COLO668 (cell line): Measurements from ENCODE around the gene GXYLT2.
"Not testable (repeated sequence)": the region's sequence is repeated elsewhere in the genome, so short reads cannot be mapped to it uniquely, and the experiment has no call there.

ENCODE experiments used
- DNase-seq: peaks from one replicate; lab custom pipeline; 2025; ENCODE audit not compliant: unreplicated experiment; lab: John Stamatoyannopoulos, UW

Gene GXYLT2

DNA sequence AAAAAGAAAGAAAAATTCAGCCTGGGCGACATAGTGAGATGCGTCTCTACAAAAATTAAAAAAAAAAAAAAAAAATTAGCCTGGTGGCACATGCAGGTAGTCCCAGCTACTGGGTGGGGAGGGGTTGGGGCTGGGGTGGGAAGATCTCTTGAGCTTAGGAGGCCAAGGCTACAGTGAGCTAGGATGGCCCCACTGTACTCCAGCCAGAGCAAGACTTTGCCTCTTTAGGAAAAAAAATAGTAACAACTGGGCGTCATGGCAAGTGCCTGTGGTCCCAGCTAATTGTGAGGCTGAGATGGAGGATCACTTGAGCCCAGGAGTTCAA, 84.8 kb downstream of the GXYLT2 start:
- no peak for DNase-seq

DNA sequence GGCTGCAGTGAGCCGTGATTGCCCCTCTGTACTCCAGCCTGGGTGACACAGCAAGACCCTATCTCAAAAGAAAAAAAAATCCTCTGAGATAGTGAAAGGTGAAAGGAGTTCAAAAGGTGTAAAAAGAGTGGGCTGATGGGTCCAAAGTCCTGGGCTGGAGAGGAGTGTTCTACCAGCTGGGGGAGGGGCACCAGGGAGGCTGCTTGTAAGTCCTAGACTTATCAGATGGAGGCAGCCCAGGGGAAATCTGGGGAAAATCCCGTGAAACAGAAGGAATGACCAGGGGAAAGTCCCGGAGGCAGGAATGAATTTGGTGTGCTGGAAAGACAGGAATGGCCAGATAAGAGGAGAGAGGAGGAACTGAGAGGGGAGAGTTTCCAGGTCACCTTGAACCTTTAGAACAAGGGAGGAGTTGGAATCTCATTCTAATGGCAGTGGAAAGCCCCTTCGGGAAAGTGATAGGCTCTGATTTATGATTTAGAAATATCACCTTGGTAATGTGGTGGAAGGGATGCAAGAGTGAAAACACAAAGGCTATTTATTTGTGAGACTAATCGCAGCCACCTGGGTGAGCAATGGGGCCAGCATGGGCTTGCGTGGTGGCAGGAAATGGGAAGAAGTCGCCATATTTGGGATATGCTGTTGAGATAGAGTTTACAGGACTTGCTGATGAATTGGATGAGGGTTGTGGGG, 85.3 kb downstream of the GXYLT2 start:
- DNase-seq: no peak

DNA sequence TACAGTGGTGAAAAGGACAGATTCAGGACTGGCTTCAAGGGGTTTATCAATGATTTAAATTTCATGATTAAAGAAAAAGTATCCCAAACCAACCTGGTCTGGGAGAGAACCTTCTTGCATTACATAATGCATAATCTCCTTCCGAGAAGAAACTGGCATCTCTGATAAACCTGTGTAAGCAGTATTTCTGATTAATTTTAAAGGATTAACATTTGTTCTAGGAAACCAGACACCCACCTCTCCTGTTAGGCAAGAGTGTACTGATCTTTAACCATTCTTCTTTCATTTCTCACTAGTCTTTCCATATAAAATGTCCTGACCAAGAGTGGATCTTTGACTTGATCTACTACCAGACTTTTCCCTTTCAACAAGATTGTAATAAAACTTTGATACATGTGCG, 85.9 kb downstream of the GXYLT2 start:
- no peak for DNase-seq

DNA sequence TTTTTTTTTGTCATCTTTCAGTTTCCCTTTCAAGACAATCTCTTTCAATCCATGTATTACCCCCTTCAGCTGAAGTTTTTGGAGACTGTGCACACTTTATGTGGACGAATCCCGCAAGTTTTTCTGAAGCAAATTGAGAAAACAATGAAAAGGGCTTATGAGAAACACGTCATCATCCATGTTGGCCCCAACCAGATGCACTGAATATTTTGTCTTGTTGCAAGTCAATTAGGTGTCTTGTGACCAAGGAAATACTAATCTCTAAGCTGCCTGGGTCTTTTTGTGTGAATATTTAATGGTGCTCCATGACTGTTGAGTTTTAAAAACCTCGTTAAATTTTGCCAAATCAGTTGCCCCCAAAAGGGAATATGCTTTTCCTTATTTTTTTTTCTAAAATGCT, 87.1 kb downstream of the GXYLT2 start:
- DNase-seq: no peak

DNA sequence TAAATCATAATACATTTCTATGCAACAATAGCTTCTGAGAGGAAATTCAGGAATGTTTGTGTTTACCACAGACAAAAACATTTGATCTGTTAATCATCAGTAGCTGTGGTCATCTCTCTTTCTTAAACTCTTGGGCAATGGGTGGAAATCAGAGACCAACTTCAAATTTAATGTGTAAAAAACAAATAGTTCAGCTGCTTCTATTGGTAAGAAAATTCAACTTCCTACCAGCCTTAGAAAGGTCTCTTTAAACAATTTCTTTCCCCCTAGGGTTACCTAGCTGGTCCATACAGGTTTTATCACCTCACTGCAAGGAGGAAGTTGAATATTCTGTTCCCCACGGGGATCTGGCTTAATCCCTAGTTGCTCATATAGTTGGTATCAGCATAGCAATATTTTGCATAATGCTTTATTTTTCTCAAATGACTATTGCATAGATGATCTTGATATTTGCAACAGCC, 88.5 kb downstream of the GXYLT2 start:
- DNase-seq: no peak

DNA sequence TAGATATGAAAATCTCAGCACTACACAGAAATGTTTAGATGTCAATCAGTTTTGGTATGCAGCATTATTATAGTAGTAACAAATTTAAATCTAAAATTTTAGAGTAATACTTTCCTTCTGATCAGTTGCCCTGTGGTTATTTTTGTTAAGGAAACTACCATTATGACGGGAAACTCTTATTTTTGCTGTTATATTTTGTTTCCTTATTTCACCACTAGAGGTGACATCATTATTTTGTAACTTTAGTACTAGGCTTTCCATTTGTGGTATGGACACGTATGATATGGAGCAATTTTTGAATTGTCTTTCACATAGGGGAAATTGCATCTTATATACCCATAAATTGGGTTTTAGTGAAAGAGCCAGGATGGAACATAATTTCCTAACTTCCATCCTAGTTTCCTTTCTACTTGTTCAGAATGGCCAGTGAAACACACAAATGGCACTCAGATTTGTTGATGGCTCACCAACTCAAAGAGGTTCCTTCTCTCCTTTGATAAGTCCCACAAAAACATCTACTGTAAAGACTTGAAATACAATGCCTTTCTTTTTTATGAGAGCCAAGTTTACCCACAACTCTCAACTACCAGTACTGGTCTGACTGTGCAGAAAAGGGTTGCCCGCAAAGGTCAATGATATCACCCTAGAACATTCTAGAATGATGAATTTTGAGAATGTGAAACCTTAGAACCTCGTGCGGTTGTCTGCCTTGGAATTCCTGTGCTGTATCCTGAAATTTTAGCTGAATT, 89.4 kb downstream of the GXYLT2 start:
- DNase-seq: no peak

DNA sequence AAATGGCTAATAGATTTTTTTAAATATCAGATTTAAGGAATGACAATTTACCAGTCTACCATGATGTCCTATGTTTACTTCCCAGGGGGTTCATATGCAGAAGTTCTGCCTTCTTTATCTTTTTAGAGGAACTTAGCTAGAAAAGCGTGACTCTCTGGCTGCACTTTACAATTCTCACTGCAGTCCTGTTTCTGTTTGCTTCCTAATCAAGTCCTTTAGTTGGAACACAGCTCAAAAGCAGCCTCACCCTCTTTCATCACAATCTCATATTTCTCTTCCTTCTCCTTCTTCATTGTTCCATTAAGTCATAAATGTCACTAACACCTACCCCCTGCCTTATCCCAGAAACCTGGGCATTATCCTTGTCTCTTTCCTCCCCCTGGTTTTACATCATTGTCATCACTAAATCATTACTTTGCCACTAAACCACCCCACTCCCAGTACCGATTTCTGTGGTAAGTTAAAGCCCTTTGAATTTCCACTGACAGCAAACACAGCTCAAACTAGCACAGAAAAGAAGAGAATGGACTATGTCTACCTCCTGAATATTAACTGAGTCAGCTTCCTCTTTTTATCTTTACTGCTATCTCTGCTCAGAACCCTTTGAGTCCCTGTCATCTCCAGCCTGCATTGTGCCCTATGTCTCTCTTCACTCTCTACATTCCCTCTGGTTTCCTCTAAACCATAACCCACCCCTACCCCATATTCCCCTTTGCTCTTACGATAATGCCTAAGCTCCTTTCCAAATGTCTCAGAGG, 94.9 kb downstream of the GXYLT2 start:
- no peak for DNase-seq

DNA sequence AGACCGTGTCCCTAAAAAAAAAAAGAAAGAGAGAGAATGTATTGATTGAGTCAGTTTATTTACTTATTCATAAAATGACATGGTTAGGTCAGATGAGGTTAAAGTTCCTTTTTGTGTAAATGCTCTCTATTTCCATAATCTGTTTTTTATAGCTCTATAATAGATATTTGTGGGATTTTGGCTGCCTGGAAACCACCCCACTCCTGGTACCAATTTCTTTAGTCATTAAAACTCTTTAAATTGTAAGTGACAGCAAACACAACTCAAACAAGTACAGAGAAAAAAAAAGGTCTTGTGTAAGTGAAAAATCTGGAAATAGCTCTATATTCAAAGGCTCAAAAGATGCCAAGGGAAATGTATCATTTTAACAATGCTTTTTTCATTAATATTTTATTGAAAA, 97.7 kb downstream of the GXYLT2 start:
- DNase-seq: no peak

DNA sequence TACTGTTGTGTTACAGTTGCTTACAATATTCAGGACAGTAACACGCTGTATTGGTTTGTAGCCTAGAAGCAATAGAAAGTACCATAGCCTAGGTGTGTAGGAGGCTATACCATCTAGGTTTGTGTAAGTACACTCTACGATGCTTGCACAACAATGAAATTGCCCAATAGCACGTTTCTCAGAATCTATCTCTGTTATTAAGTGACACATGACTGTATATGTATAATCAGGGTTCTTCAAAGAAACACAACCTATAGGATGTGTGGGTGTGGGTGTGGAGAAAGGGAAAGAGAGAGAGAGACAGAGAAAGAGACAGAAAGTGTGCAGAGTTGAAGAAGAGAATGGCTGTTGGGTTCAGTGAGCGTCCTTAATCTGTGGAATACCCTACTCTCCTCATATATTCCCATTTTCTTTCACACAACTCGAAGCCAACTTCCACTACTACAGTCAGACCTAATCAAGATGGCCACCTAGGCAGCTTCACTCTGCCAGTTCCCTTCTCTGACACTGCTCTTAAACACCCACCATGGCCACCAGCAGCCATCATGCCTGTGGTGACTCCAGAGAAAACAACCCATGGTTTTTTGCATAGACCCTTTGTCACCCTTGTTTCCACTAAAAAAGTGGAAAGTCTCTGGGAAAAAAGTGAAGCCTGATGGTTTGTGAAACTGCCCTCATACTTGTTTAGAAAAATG, 103.0 kb downstream of the GXYLT2 start:
- no peak for DNase-seq

DNA sequence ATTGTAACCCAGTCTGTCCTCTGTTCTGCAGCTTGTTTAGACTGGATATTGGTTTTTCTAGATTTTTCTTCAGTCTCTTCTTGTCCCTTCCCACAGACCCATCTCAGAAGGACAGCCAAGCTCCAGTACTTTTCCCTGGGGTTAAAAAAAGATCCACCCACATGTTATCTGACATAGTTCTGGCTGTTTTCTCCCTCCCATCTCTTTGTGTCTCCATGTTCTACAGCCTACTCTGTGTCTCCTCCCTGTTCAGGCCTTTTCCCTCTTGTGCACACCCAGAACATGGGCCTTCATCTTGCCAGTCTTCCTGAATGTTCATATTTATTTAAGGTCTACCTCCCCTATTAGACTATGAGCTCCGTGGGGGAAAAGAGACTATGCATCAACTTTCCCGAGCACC, 103.7 kb downstream of the GXYLT2 start:
- DNase-seq: no peak

DNA sequence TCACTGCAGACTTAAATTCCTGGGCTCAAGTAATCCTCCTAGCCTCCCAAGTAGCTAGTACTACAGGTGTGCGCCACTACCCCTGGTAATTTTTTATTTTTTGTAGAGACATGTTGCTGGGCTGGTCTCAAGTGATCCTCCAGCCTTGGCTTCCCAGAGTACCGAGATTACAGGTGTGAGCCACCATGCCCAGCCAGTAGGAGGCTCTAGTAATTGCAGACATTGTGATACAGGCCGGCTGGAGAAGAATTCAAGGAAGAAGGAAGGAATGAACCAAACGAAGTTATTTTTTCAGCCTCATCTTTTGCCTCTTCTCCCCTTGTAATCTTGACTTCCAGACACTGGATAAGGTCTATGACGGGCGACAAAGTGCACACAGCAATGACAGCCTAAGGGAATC, 105.5 kb downstream of the GXYLT2 start:
- no peak for DNase-seq

DNA sequence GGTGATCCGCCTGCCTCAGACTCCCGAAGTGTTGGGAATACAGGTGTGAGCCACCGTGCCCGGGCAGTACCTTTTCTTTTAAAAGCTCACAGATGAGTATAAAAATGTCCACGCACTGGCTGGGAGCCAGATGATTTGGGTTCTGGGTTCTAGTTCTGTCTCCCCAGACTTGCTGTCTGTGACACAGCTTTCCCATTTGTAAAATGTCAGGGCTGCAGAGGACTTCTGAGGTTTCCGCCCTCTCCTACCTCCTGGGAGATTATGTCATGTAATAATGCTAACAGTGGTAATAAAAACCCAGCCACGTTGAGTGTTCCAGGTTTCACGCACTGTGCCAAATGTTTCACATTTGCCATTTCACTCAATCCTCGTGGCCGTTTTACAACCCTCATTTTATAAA, 107.5 kb downstream of the GXYLT2 start:
- DNase-seq: no peak

DNA sequence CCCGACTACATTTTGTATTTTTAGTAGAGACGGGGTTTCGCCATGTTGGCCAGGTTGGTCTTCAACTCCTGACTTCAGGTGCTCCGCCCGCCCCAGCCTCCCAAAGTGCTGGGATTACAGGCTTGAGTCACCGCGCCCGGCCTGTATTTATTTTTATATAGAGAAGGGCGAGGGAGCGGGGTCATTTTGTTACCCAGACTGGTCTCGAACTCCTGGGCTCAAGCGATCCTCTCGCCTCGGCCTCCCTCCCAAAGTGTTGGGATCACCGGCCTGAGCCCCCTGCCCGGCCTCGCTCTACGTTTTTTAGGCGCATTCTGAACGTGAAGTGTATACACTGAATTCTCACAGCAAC, 108.3 kb downstream of the GXYLT2 start:
- no peak for DNase-seq

DNA sequence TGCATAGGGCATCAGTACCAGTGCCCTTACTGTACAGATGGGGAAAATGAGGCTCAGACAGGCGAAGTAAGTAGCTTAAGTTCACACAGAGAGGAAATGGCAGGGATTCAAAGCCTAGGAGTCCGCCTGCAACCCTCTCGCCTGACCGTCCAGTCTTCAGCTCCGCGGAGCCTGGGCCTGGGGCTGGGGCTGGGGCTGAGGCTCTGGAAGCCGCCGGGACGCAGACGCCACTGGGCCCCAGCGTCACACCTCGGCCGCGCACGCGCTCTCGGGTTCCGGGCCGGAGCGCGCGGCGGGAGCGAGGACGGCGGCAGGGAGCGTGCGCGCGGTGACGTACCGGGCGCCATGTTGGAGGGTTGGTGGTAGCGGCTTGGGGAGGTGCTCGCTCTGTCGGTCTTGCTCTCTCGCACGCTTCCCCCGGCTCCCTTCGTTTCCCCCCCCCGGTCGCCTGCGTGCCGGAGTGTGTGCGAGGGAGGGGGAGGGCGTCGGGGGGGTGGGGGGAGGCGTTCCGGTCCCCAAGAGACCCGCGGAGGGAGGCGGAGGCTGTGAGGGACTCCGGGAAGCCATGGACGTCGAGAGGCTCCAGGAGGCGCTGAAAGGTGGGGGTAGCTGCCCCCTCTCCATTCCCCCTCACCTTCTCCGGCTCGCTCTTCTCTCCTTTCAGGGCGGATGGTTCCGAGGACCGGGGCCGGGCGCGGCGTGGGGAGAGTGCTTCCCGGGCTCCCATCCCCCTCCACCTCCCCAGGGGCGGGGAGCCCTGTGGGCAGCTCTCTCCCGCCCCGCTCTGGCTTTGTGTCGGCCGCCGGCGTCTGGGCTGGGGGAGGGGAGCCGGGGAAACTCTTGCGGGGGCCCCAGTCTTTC, 108.9 kb downstream of the GXYLT2 start, which contains the start of gene PPP4R2:
Gene PPP4R2 (plus strand): TSS at position 339 of the 861 bp plus-strand sequence. CDS start 227 bp downstream, at position 566.
- peak; percentile 91 for DNase-seq

DNA sequence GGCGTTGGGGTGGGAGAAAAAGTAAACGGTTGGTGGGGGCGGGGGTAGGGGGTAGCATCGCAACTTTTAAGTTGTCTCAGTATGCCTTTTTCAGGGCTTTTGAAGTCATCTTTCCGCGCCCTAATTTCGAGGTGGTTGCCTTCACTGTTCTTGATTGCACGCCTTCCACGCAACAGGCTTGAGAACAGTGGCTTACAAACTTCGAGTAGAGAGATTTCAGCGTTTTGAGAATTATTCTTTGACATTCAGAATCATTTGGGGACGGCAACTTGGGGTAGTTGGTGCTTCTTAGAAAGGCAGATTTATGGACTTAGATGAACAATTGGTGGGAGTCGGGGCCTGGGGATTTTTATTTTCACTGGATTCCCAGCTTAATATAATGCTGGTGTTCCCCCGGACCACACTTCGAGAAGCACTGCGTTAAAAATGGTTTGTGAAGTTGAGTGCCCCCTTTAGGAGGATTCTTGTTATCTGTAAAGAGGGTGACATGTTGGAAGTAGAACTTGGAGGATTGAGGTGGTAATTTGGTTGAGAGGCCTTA, 109.6 kb downstream of the GXYLT2 start:
- peak; percentile 3 for DNase-seq

DNA sequence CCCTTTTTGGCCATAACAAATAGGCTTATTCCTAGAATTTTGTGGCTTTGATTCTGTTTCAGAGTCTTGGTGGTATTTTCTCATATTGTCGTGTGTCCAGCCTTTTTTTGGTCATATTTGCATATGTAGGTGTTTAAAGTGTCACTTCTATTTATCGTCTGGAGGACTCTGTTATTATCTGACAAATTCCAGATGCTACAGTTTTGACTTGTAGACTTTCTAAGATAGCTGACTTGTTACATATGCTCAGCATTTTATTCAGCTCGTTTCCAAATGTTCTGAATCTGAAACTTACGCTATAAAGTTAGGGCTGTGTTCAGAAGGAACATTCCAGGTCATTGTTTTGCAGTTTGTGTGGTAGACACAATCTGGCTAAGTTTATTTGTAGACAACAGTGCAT, 110.6 kb downstream of the GXYLT2 start:
- no peak for DNase-seq

DNA sequence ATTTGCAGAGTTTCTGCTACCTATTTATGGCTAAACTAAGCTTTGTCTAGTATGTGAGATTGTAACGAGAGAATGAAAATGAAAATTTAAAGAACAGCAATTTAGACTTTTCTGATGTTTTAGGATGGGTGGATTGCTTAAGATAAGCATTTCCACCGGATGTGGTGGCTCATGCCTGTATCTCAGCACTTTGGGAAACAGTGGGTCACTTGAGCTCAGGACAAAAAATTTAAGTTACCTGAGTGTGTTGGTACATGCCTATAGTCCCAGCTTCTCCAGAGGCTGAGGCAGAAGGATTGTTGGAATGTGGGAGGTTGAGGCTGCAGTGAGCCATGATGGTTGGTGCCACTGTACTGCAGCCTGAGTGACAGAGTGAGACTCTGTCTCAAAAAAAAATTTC, 112.1 kb downstream of the GXYLT2 start:
- no peak for DNase-seq

DNA sequence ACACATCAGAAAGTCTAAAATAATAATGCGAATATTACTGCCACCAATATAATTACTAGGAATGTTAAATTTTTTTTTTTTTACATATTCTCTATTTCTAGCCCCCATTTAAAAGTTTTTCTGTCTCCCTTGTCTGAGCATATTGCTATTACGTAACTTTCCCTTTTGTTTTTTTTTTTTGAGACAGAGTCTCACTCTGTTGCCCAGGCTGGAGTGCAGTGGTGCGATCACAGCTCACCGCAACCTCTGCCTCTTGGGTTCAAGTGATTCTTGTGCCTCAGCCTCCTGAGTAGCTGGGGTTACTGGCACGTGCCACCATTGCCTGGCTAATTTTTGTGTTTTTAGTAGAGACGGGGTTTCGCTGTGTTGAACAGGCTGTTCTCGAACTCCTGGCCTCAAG, 115.2 kb downstream of the GXYLT2 start:
- not testable (repeated sequence) for DNase-seq

DNA sequence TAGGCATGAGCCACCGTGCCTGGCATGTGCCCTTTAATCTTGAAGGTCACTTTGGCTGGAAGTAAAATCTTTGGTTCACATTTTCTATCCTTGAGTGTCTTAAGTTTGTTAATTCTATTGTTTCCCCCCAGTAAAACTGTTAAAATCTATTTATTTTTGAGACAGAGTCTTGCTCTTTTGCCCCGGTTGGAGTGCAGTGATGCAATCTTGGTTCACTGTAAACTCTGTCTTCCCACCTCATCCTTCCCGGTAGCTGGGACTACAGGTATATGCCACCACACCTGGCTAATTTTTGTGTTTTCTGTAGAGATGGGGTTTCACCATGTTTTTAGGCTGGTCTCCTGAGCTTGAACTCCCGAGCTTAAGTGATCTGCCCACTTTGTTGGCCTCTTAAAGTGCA, 116.5 kb downstream of the GXYLT2 start:
- no peak for DNase-seq

DNA sequence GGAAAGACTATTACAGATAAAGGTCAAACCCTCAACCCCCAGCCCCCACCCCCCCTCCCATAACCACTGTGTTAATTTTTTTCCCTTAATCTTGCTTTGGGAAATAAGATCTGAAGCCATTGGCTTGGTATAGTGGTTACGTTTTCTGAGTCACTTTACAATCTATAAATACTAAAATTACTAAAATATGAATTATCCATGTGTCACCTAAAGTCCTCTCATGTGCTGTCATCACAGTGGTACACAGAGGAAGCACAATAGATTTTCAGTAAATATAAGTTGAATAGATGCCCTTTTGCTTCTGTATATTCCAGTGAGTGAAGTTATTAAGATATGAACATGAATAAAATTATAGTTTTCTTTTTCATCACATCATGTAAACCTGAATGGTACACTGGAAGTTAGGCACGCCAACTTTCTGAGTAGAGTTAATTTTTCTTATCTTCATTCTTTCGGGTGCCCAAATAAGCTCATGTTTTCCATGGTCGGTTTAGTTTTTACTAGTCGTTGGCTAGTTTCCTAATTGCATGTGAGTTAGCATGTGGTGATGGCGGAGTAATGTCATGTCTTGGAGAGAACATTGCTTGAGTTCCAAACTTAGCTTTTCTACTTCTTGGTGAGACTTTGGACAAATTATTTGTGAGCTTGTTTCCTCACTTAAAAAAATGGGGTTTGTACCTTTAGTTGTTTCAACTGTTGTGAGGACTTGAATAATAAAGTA, 120.3 kb downstream of the GXYLT2 start:
- DNase-seq: no peak
